ENCODE measurements around the gene DBN1.
A peak's percentile ranks its signal among the peaks of the same experiment; 100 is the strongest.

DBN1 gene

DNA sequence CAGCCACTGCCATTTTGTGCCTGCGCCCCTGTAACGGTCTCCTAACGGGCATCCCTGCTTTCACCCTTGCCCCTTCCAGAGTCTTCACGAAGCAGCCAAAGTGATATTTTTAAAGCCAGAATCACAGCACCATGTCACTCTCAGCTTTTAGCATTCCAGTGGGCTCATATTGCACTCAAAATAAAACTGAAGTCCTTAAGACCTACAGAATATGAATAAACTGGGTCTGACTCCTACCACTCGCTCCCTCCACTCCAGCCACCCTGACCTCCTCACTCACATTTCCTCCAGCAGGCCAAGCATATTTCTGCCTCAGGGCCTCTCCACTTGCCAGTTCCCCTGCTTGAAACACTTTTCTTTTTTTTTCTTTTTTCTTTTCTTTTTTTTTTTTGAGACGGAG is 26.4 kb upstream of the DBN1 start:
- H4K8ac ChIP-seq (ENCODE audit: low read depth, low read length), result no peak overlapping the region
- peaks cover 18% of the 10 kb centered on the region for H3K79me2 ChIP-seq (ENCODE audit: control insufficient read depth, insufficient read depth, low read length, poor library complexity)
- H3K27ac ChIP-seq (ENCODE audit: low read depth, low read length), result no peak overlapping the region
- H3K14ac ChIP-seq (ENCODE audit: low read length), result no peak overlapping the region
- H4K12ac ChIP-seq (ENCODE audit: low read depth, low read length), result no peak overlapping the region
- H2BK120ac ChIP-seq (ENCODE audit: insufficient read depth, low read length, poor library complexity), result no peak overlapping the region
- H2BK5ac ChIP-seq (ENCODE audit: low read depth, low read length, poor library complexity), result no peak overlapping the region
- H2AK5ac ChIP-seq (ENCODE audit: low read length), result no peak overlapping the region
- H3K79me1 ChIP-seq (ENCODE audit: low read length), result peaks cover 29% of the 10 kb centered on the region
- H3K4me3 ChIP-seq (ENCODE audit: low read depth, low read length), result no peak overlapping the region
- no peak overlapping the region for H2AFZ ChIP-seq (ENCODE audit: insufficient read depth, low read length, poor library complexity)
- no peak overlapping the region for H3K18ac ChIP-seq (ENCODE audit: low read length)
- no peak for DNase-seq
- H3K23ac ChIP-seq (ENCODE audit: low read length), result no peak overlapping the region
- H3K9me3 ChIP-seq (ENCODE audit: insufficient read depth, low read depth, low read length), result no peaks in the 10 kb centered on the region
- peaks cover 22 to 27% of the 10 kb centered on the region in 2 experiments for H3K4me1 ChIP-seq (ENCODE audit: control insufficient read depth in 1 of 2, insufficient read depth in 2 of 2, low read length in 2 of 2)
- H3K9ac ChIP-seq (ENCODE audit: low read length), result no peak overlapping the region
- no peaks in the 10 kb centered on the region for H3K27me3 ChIP-seq (ENCODE audit: insufficient read depth, low read length)
- peaks cover 20 to 24% of the 10 kb centered on the region in 2 experiments for H3K36me3 ChIP-seq (ENCODE audit: control insufficient read depth in 1 of 2, insufficient read depth in 2 of 2, low read length in 2 of 2)
- WGBS (ENCODE audit: extremely low coverage, insufficient coverage, insufficient read length), result no CpG with 5 or more reads among the region's 6 CpGs
- H2BK12ac ChIP-seq (ENCODE audit: low read length), result no peak overlapping the region
- no peak overlapping the region for H4K91ac ChIP-seq (ENCODE audit: low read depth, low read length)
- H3K4ac ChIP-seq (ENCODE audit: low read depth, low read length), result no peak overlapping the region
- H3K4me2 ChIP-seq (ENCODE audit: low read length), result no peak overlapping the region

DNA sequence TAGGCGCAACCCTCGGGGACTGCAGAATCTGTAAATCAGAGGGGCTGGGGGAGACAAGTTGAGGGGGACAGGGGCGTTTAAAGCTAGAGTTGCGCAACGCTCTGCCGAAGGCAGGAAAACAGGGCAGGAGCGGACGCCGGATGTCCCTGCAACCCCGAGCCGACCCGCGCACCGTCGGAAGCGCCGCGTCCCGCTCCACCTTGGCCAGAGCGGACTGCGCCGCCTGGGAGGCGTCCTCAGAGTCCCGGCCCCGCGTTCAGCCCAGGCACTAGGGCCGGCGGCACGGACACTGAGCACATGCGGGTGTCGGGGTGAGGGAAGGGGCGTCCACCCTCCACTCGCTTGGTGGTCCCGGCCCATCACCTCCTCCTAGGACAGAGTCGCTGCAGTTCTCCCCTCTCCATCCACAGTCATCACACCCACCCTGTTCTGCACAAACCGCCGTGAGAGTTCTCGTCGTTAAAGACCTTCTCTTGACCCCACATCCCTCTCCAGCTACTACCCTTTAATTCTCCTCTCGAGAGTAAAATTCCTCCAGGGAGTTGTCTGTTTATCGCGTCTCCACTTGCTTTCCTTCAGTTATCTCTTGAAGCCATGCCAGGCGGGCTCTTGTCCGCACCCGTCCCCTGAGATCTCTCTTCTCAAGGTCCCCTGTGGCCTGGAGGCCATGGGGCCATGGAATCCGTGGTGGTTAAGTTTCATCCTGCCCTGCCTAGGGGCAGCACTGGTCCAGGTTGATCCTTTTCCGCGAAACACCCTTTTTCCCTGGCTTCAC is 24.8 kb upstream of the DBN1 start:
- WGBS (ENCODE audit: extremely low coverage, insufficient coverage, insufficient read length), result no CpG with 5 or more reads among the region's 48 CpGs
- peak overlapping the region; percentile 66 for H2AFZ ChIP-seq (ENCODE audit: insufficient read depth, low read length, poor library complexity)
- peak in 1 of 2 donors; percentile 40 for DNase-seq
- no peaks in the 10 kb centered on the region for H3K9me3 ChIP-seq (ENCODE audit: insufficient read depth, low read depth, low read length)
- no peak overlapping the region for H3K9ac ChIP-seq (ENCODE audit: low read length)
- H3K4me3 ChIP-seq (ENCODE audit: low read depth, low read length), result peak overlapping the region; percentile 65
- H3K4me2 ChIP-seq (ENCODE audit: low read length), result peak overlapping the region; percentile 79
- peaks cover 43% of the 10 kb centered on the region for H3K79me1 ChIP-seq (ENCODE audit: low read length)
- H3K4ac ChIP-seq (ENCODE audit: low read depth, low read length), result peak overlapping the region; percentile 17
- peaks cover 35 to 43% of the 10 kb centered on the region in 2 experiments for H3K4me1 ChIP-seq (ENCODE audit: control insufficient read depth in 1 of 2, insufficient read depth in 2 of 2, low read length in 2 of 2)
- peak overlapping the region; percentile 4 for H2BK120ac ChIP-seq (ENCODE audit: insufficient read depth, low read length, poor library complexity)
- no peak overlapping the region for H2BK5ac ChIP-seq (ENCODE audit: low read depth, low read length, poor library complexity)
- peak overlapping the region; percentile 67 for H3K18ac ChIP-seq (ENCODE audit: low read length)
- H3K14ac ChIP-seq (ENCODE audit: low read length), result peak overlapping the region; percentile 60
- peaks cover 21% of the 10 kb centered on the region for H3K79me2 ChIP-seq (ENCODE audit: control insufficient read depth, insufficient read depth, low read length, poor library complexity)
- peak overlapping the region; percentile 24 for H4K12ac ChIP-seq (ENCODE audit: low read depth, low read length)
- peak overlapping the region; percentile 68 for H3K27ac ChIP-seq (ENCODE audit: low read depth, low read length)
- H4K91ac ChIP-seq (ENCODE audit: low read depth, low read length), result peak overlapping the region; percentile 53
- H2BK12ac ChIP-seq (ENCODE audit: low read length), result peak overlapping the region; percentile 30
- H2AK5ac ChIP-seq (ENCODE audit: low read length), result peak overlapping the region; percentile 51
- no peak overlapping the region for H3K23ac ChIP-seq (ENCODE audit: low read length)
- no peaks in the 10 kb centered on the region for H3K27me3 ChIP-seq (ENCODE audit: insufficient read depth, low read length)
- H3K36me3 ChIP-seq (ENCODE audit: control insufficient read depth in 1 of 2, insufficient read depth in 2 of 2, low read length in 2 of 2), result peaks cover 23 to 24% of the 10 kb centered on the region in 2 experiments
- H4K8ac ChIP-seq (ENCODE audit: low read depth, low read length), result peak overlapping the region; percentile 18

DNA sequence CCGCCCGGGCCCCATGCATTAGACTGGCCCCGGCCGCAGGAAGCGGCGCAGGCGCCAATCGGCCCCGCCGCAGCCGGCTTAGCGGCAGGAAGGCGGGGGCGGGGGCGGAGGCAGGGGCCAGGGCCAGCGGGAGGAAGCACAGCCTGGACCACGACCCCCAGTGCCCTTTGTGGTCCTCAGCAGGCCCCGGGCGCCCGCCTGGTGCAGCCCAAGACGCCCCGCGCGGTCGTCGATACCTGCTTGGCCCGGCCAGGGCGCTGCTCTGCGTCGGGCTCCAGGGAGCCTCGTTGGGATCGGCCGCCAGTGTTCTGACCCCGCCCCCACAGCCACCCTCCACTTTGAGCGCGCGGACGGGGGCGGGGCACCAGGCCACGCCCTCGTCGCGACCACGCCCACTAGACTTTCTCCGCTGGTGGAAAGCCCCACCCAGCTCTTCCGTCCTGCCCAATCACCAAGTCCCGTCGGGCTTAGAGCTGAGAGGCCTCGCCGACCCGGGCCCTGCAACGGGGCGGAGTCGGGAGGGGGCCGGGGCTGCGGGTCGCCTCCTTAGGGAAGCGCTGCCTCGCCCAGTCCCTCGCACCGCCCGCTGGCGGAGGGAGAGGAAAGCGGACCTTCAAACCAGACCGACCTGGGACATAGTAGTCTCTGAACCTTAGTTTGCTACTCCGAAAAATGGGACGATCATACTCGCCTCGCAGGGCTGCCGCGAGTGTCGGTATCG is 24.0 kb upstream of the DBN1 start, which contains the start of gene PDLIM7:
Gene PDLIM7, minus strand, starts transcription at position 313 of the 721 bp plus-strand sequence. CDS start 1,092 bp downstream, outside the sequence.
- Histone ChIP-seq H3K27me3 (ENCODE audit: insufficient read depth, low read length) (no peaks in the 10 kb centered on the region), H3K4me2 (ENCODE audit: low read length) (peak within 1 kb of the TSS; percentile 79), H2BK12ac (ENCODE audit: low read length) (peak within 1 kb of the TSS; percentile 44), H3K27ac (ENCODE audit: low read depth, low read length) (peak within 1 kb of the TSS; percentile 97), H2AK5ac (ENCODE audit: low read length) (peak within 1 kb of the TSS; percentile 81), H4K91ac (ENCODE audit: low read depth, low read length) (peak within 1 kb of the TSS; percentile 98), H3K4me3 (ENCODE audit: low read depth, low read length) (peak within 1 kb of the TSS; percentile 78), H2BK5ac (ENCODE audit: low read depth, low read length, poor library complexity) (peak within 1 kb of the TSS; percentile 96), H4K8ac (ENCODE audit: low read depth, low read length) (peak within 1 kb of the TSS; percentile 91), H3K23ac (ENCODE audit: low read length) (no peak within 1 kb of the TSS), H3K18ac (ENCODE audit: low read length) (peak within 1 kb of the TSS; percentile 95), H3K4me1 (ENCODE audit: control insufficient read depth in 1 of 2, insufficient read depth in 2 of 2, low read length in 2 of 2) (peaks cover 37 to 50% of the 10 kb centered on the region in 2 experiments), H4K12ac (ENCODE audit: low read depth, low read length) (peak within 1 kb of the TSS; percentile 84), H3K79me1 (ENCODE audit: low read length) (peaks cover 44% of the 10 kb centered on the region), H3K4ac (ENCODE audit: low read depth, low read length) (peak within 1 kb of the TSS; percentile 89), H3K36me3 (ENCODE audit: control insufficient read depth in 1 of 2, insufficient read depth in 2 of 2, low read length in 2 of 2) (peaks cover 30 to 32% of the 10 kb centered on the region in 2 experiments), H2AFZ (ENCODE audit: insufficient read depth, low read length, poor library complexity) (peak within 1 kb of the TSS; percentile 66), H2BK120ac (ENCODE audit: insufficient read depth, low read length, poor library complexity) (peak within 1 kb of the TSS; percentile 97), H3K9me3 (ENCODE audit: insufficient read depth, low read depth, low read length) (no peaks in the 10 kb centered on the region), H3K79me2 (ENCODE audit: control insufficient read depth, insufficient read depth, low read length, poor library complexity) (peaks cover 21% of the 10 kb centered on the region), H3K14ac (ENCODE audit: low read length) (peak within 1 kb of the TSS; percentile 97), H3K9ac (ENCODE audit: low read length) (peak within 1 kb of the TSS; percentile 95)
- DNase-seq, result peak; percentile 98 to 99
- no CpG with 5 or more reads among the region's 73 CpGs for WGBS (ENCODE audit: extremely low coverage, insufficient coverage, insufficient read length)

DNA sequence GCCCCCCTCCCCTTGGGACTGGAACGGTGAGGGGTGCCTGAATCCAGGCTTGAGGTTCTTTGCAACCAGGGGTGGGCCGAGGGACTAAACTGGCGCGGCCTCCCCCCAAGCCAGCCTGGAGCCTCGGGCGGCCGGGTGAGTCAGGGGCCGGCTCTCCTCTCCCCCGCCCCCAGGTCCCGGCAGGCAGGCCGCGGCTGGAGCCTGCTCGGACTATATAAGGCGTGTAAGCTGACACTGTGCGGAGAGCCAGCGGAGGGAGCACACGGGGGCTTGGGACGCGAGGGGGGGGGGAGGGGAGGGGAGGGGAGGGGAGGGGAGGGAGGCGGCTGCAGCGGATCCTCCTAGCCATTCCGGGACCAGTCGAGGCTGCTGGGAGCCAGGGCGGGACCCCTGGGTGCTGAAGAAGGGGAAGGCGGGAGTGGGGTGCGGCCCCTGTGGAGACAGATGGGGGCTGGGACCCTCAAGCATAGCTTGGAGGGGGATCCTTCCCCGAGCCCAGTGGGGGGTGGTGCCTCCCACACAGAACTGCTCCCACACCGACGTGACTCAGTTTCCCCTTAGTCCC is 23.4 kb upstream of the DBN1 start:
- H3K4me1 ChIP-seq (ENCODE audit: control insufficient read depth in 1 of 2, insufficient read depth in 2 of 2, low read length in 2 of 2), result peaks cover 42 to 54% of the 10 kb centered on the region in 2 experiments
- no CpG with 5 or more reads among the region's 29 CpGs for WGBS (ENCODE audit: extremely low coverage, insufficient coverage, insufficient read length)

More for the DNA sequence above, 23.4 kb upstream of the DBN1 start:
- peak overlapping the region; percentile 95 for H3K18ac ChIP-seq (ENCODE audit: low read length)
- peak overlapping the region; percentile 64 for H2AFZ ChIP-seq (ENCODE audit: insufficient read depth, low read length, poor library complexity)
- peak overlapping the region; percentile 97 for H3K14ac ChIP-seq (ENCODE audit: low read length)
- H3K4me2 ChIP-seq (ENCODE audit: low read length), result peak overlapping the region; percentile 75
- H2AK5ac ChIP-seq (ENCODE audit: low read length), result peak overlapping the region; percentile 81
- H4K91ac ChIP-seq (ENCODE audit: low read depth, low read length), result peak overlapping the region; percentile 98
- H3K36me3 ChIP-seq (ENCODE audit: control insufficient read depth in 1 of 2, insufficient read depth in 2 of 2, low read length in 2 of 2), result peaks cover 36 to 38% of the 10 kb centered on the region in 2 experiments
- H3K27me3 ChIP-seq (ENCODE audit: insufficient read depth, low read length), result no peaks in the 10 kb centered on the region
- H3K23ac ChIP-seq (ENCODE audit: low read length), result no peak overlapping the region
- H2BK120ac ChIP-seq (ENCODE audit: insufficient read depth, low read length, poor library complexity), result peak overlapping the region; percentile 97
- peaks cover 44% of the 10 kb centered on the region for H3K79me1 ChIP-seq (ENCODE audit: low read length)
- peak overlapping the region; percentile 84 for H4K12ac ChIP-seq (ENCODE audit: low read depth, low read length)
- H2BK5ac ChIP-seq (ENCODE audit: low read depth, low read length, poor library complexity), result peak overlapping the region; percentile 96
- peak; percentile 59 to 62 for DNase-seq
- peak overlapping the region; percentile 78 for H3K4me3 ChIP-seq (ENCODE audit: low read depth, low read length)
- H3K27ac ChIP-seq (ENCODE audit: low read depth, low read length), result peak overlapping the region; percentile 97
- H3K4ac ChIP-seq (ENCODE audit: low read depth, low read length), result peak overlapping the region; percentile 89
- peak overlapping the region; percentile 91 for H4K8ac ChIP-seq (ENCODE audit: low read depth, low read length)
- peaks cover 21% of the 10 kb centered on the region for H3K79me2 ChIP-seq (ENCODE audit: control insufficient read depth, insufficient read depth, low read length, poor library complexity)
- peak overlapping the region; percentile 95 for H3K9ac ChIP-seq (ENCODE audit: low read length)
- no peaks in the 10 kb centered on the region for H3K9me3 ChIP-seq (ENCODE audit: insufficient read depth, low read depth, low read length)
- H2BK12ac ChIP-seq (ENCODE audit: low read length), result no peak overlapping the region
